Left ventricle myocardium inferior (tissue), 1 donor: Measurements from ENCODE around the gene NCKIPSD. TPM values are rescaled to one million over a fixed set of nuclear protein-coding genes. Genes with fewer than 3 reads are reported as not detected.

Experiments used
- DNase-seq: peaks from one replicate; pipeline ENCODE4 v3.0.0-alpha.2; 2020
- H3K27ac ChIP-seq: fragments of 200-600 bp; replicated peaks from 2 replicates; pipeline ENCODE4 v1.8.0; 2021
- H3K27me3 ChIP-seq: fragments of 200-600 bp; 2 replicates; pipeline ENCODE4 v1.8.0; 2021; ENCODE audit warnings: low read depth
- H3K36me3 ChIP-seq: fragments of 200-600 bp; 2 replicates; pipeline ENCODE4 v1.8.0; 2021
- H3K4me1 ChIP-seq: fragments of 200-600 bp; 2 replicates; pipeline ENCODE4 v1.8.0; 2021
- H3K4me3 ChIP-seq: fragments of 200-600 bp; 2 replicates; pipeline ENCODE4 v1.8.0; 2021; ENCODE audit warnings: mild to moderate bottlenecking, moderate library complexity
- H3K9me3 ChIP-seq: fragments of 200-600 bp; replicated peaks from 2 replicates; pipeline ENCODE4 v1.8.0; 2021
- CTCF ChIP-seq: fragments of 200-600 bp; IDR thresholded peaks from 2 replicates; pipeline ENCODE4 v1.8.0; 2021; ENCODE audit warnings: antibody characterized with exemption, mild to moderate bottlenecking, borderline replicate concordance
- intact Hi-C: fragments of 100-400 bp; cut with micrococcal nuclease; formaldehyde crosslinking; loops from one replicate; pipeline ENCODE4 v1.11.0; 2022
- total RNA-seq: library from RNA; stranded (reverse); fragmentation: NEBNext Ultra II Directional; extraction: Animal tissue kit (Norgen Biotek cat#: 25700); gene quantifications from one replicate; pipeline ENCODE4 v1.2.1, GENCODE V29; 2021
- donor health status: DM: no; HTN: yes; CAD: no; lungs with severe emphysema.

Gene NCKIPSD
- total RNA-seq, 1 donor from 2014 or later = 17.0 TPM

- Histone ChIP-seq H3K36me3 (no peaks in the 10 kb centered on the region), H3K27ac (no peak overlapping the region), H3K27me3 (no peaks in the 10 kb centered on the region), H3K4me1 (no peaks in the 10 kb centered on the region), H3K9me3 (no peaks in the 10 kb centered on the region), H3K4me3 (no peak overlapping the region)
- TF ChIP-seq CTCF = no peak
- no peak for DNase-seq
- intact Hi-C loops = no loop called here
These were observed 38.0 kb downstream of the NCKIPSD start for GRCh38 chr3:48647714-48648113.

- no peak overlapping the region for H3K27ac ChIP-seq
- H3K9me3 ChIP-seq = no peaks in the 10 kb centered on the region
- no peak for DNase-seq
- H3K36me3 ChIP-seq = no peaks in the 10 kb centered on the region
- no peak for TF ChIP-seq CTCF
- intact Hi-C loops = no loop called here
- H3K4me1 ChIP-seq = no peaks in the 10 kb centered on the region
- no peak overlapping the region for H3K4me3 ChIP-seq
- no peaks in the 10 kb centered on the region for H3K27me3 ChIP-seq
These were observed 40.6 kb downstream of the NCKIPSD start for GRCh38 chr3:48644898-48645760.

- no peak for TF ChIP-seq CTCF
- H3K9me3 ChIP-seq = no peaks in the 10 kb centered on the region
- no peaks in the 10 kb centered on the region for H3K27me3 ChIP-seq
- no peak overlapping the region for H3K27ac ChIP-seq
- no peaks in the 10 kb centered on the region for H3K36me3 ChIP-seq
- intact Hi-C loops = no loop called here
- H3K4me1 ChIP-seq = no peaks in the 10 kb centered on the region
- DNase-seq = no peak
- H3K4me3 ChIP-seq = no peak overlapping the region
These were observed 43.1 kb downstream of the NCKIPSD start for GRCh38 chr3:48642605-48643004.

GRCh38 chr3:48641396-48641795, 44.3 kb downstream of the NCKIPSD start:
- H3K9me3 ChIP-seq = no peaks in the 10 kb centered on the region
- no peaks in the 10 kb centered on the region for H3K27me3 ChIP-seq
- no peak for DNase-seq
- no peak for TF ChIP-seq CTCF
- H3K27ac ChIP-seq = no peak overlapping the region
- intact Hi-C loops = no loop called here
- peaks cover 7% of the 10 kb centered on the region for H3K4me1 ChIP-seq
- no peak overlapping the region for H3K4me3 ChIP-seq
- no peaks in the 10 kb centered on the region for H3K36me3 ChIP-seq

GRCh38 chr3:48639944-48640606, 45.6 kb downstream of the NCKIPSD start:
- no peaks in the 10 kb centered on the region for H3K27me3 ChIP-seq
- H3K4me3 ChIP-seq = no peak overlapping the region
- no peak for TF ChIP-seq CTCF
- DNase-seq = no peak
- no peaks in the 10 kb centered on the region for H3K9me3 ChIP-seq
- peaks cover 17% of the 10 kb centered on the region for H3K4me1 ChIP-seq
- H3K27ac ChIP-seq = no peak overlapping the region
- H3K36me3 ChIP-seq = no peaks in the 10 kb centered on the region
- intact Hi-C loops = no loop called here
